SJCRH30 (cell line): ENCODE measurements around the gene ABCC2. TPM values are rescaled to one million over a fixed set of nuclear protein-coding genes. Genes with fewer than 3 reads are reported as not detected.

Experiments
- total RNA-seq: library from RNA; depleted of rRNA; stranded (reverse); fragments of >200 nt; shearing (Covaris generic); gene quantifications from 2 replicates; pipeline ENCODE4 v1.2.3, GENCODE V29; 2014; rRNA removed

Gene ABCC2
- total RNA-seq, 1 experiment from 2014 or later: 0.24 TPM

Other genes starting within 250 kb of the ABCC2 start
- gene NKX2-3, start 249.7 kb upstream of the ABCC2 start, total RNA-seq: not detected in 2 replicates
- 18.0 and 20.6 TPM in 2 replicates for gene SLC25A28, start 162.2 kb upstream of the ABCC2 start, total RNA-seq
- gene ENTPD7, start 123.1 kb upstream of the ABCC2 start, total RNA-seq: 17.5 and 19.7 TPM in 2 replicates
- 46.6 and 49.9 TPM in 2 replicates for gene COX15, start 50.5 kb upstream of the ABCC2 start, total RNA-seq
- gene CUTC, start 50.4 kb upstream of the ABCC2 start, total RNA-seq: 15.5 and 18.3 TPM in 2 replicates
- gene DNMBP, start 227.3 kb downstream of the ABCC2 start, total RNA-seq: 6.4 and 6.9 TPM in 2 replicates